Measurements from ENCODE around the gene MARVELD1. TPM values are rescaled to one million over a fixed set of nuclear protein-coding genes. Genes with fewer than 3 reads are reported as not detected.

Gene MARVELD1
- total RNA-seq, 2 donors from 2014 or later, result 4.3 to 6.5 TPM

- 75 to 78% methylated on average over 8 of the region's 8 CpGs for WGBS, 2 donors
- H3K27me3 ChIP-seq, result no peaks in the 10 kb centered on the region
- TF ChIP-seq CTCF (IDR thresholded peaks at IDR 0.05) (no peak), POLR2A (IDR thresholded peaks at IDR 0.05) (no peak)
- DNase-seq (no peak), ATAC-seq (no peak)
- H3K4me3 ChIP-seq, result no peak overlapping the region
- H3K4me1 ChIP-seq, result no peaks in the 10 kb centered on the region
- intact Hi-C loops (cut with DNase I), result no loop called here
- H3K27ac ChIP-seq, result no peak overlapping the region
- peaks cover 0 to 3% of the 10 kb centered on the region in 2 donors for H3K36me3 ChIP-seq (replicated peaks in 1 of 2; ENCODE audit: insufficient read depth in 1 of 2, low read depth in 2 of 2)
- no peaks in the 10 kb centered on the region for H3K9me3 ChIP-seq
These were observed 39.6 kb upstream of the MARVELD1 start for GRCh38 chr10:97673736-97674525.

GRCh38 chr10:97675222-97675621, 38.3 kb upstream of the MARVELD1 start:
- no peak for ATAC-seq
- 88 to 93% methylated on average over 9 of the region's 9 CpGs for whole genome bisulfite sequencing, 2 donors

GRCh38 chr10:97676770-97677581, 36.6 kb upstream of the MARVELD1 start:
- Histone ChIP-seq H3K4me3 (no peak overlapping the region), H3K4me1 (peaks cover 2% of the 10 kb centered on the region), H3K27me3 (no peaks in the 10 kb centered on the region), H3K27ac (no peak overlapping the region), H3K9me3 (no peaks in the 10 kb centered on the region), H3K36me3 (replicated peaks in 1 of 2; ENCODE audit: insufficient read depth in 1 of 2, low read depth in 2 of 2) (peaks cover 0 to 1% of the 10 kb centered on the region in 2 donors)
- ATAC-seq (peak; percentile 78), DNase-seq (peak; percentile 39 to 47 (median 45))
- TF ChIP-seq POLR2A (IDR thresholded peaks at IDR 0.05) (no peak), CTCF (IDR thresholded peaks at IDR 0.05) (peak; percentile 77 to 97 (median 82))
- intact Hi-C loops (cut with DNase I), result no loop called here
- 87 to 97% methylated on average over 2 of the region's 2 CpGs for WGBS, 2 donors

More at GRCh38 chr10:97675222-97675621, 38.3 kb upstream of the MARVELD1 start:
- no peak for DNase-seq
- no peak for TF ChIP-seq POLR2A (IDR thresholded peaks at IDR 0.05)
- no peak for TF ChIP-seq CTCF (IDR thresholded peaks at IDR 0.05)
- H3K9me3 ChIP-seq, result no peaks in the 10 kb centered on the region
- no peak overlapping the region for H3K27ac ChIP-seq
- intact Hi-C loops (cut with DNase I), result no loop called here
- no peak overlapping the region for H3K4me3 ChIP-seq
- H3K36me3 ChIP-seq (replicated peaks in 1 of 2; ENCODE audit: insufficient read depth in 1 of 2, low read depth in 2 of 2), result peaks cover 0 to 3% of the 10 kb centered on the region in 2 donors
- no peaks in the 10 kb centered on the region for H3K4me1 ChIP-seq
- H3K27me3 ChIP-seq, result no peaks in the 10 kb centered on the region

- TF ChIP-seq POLR2A (IDR thresholded peaks at IDR 0.05), result no peak
- TF ChIP-seq CTCF (IDR thresholded peaks at IDR 0.05), result no peak
- H3K4me3 ChIP-seq, result no peak overlapping the region
- intact Hi-C loops (cut with DNase I), result no loop called here
These were observed 33.9 kb upstream of the MARVELD1 start for GRCh38 chr10:97679594-97679993.

More at GRCh38 chr10:97679594-97679993, 33.9 kb upstream of the MARVELD1 start:
- peaks cover 19% of the 10 kb centered on the region for H3K4me1 ChIP-seq
- WGBS, 2 donors, result 91% methylated on average over 12 of the region's 16 CpGs; no CpG with 5 or more reads in 1 of the 2 donors
- no peak for ATAC-seq
- no peaks in the 10 kb centered on the region for H3K27me3 ChIP-seq
- H3K36me3 ChIP-seq (replicated peaks in 1 of 2; ENCODE audit: insufficient read depth in 1 of 2, low read depth in 2 of 2), result peaks cover 0 to 1% of the 10 kb centered on the region in 2 donors
- no peak for DNase-seq
- H3K9me3 ChIP-seq, result no peaks in the 10 kb centered on the region
- no peak overlapping the region for H3K27ac ChIP-seq

Data from body of pancreas (tissue), 4 donors.